GM12872 (cell line): ENCODE results near the gene XYLT1.

Experiments used
- CTCF ChIP-seq: IDR thresholded peaks from 3 replicates; pipeline ENCODE4 v1.5.1; 2011; ENCODE audit warnings: low read depth, mild to moderate bottlenecking, low read length, moderate library complexity; ENCODE audit not compliant: insufficient read depth

Gene XYLT1

GRCh38 chr16:17499223-17499902, 28.6 kb upstream of the XYLT1 start:
- TF ChIP-seq CTCF = no peak

- no peak for TF ChIP-seq CTCF
Observed at GRCh38 chr16:17497648-17498047, 26.9 kb upstream of the XYLT1 start.

GRCh38 chr16:17496891-17497290, 26.1 kb upstream of the XYLT1 start:
- no peak for TF ChIP-seq CTCF

- TF ChIP-seq CTCF = no peak
Observed at GRCh38 chr16:17493012-17493411, 22.3 kb upstream of the XYLT1 start.

- TF ChIP-seq CTCF = no peak; the same call in 2 of the 3 replicates
Observed at GRCh38 chr16:17491140-17491662, 20.4 kb upstream of the XYLT1 start.

- no peak for TF ChIP-seq CTCF
Observed at GRCh38 chr16:17488506-17488905, 17.7 kb upstream of the XYLT1 start.

GRCh38 chr16:17483351-17483750, 12.6 kb upstream of the XYLT1 start:
- no peak for TF ChIP-seq CTCF
